Endometrial microvascular endothelial cells (primary cell): Measurements from ENCODE around the gene ATP11A. TPM values are rescaled to one million over a fixed set of nuclear protein-coding genes. Genes with fewer than 3 reads are reported as not detected.

Experiments used
- in situ Hi-C: cut with HindIII; loops from 2 replicates; pipeline ENCODE4 v1.10.0; 2017; ENCODE audit warnings: low sequenced_read_pairs, low pct_unique_long_range_greater_than_20kb; ENCODE audit errors: inconsistent ontology term
- total RNA-seq: library from RNA; depleted of rRNA; stranded (reverse); fragments of >200 nt; gene quantifications from one replicate; pipeline ENCODE4 v1.2.3, GENCODE V29; 2015; ENCODE audit errors: inconsistent ontology term

Gene ATP11A
- 45.8 TPM for total RNA-seq

DNA sequence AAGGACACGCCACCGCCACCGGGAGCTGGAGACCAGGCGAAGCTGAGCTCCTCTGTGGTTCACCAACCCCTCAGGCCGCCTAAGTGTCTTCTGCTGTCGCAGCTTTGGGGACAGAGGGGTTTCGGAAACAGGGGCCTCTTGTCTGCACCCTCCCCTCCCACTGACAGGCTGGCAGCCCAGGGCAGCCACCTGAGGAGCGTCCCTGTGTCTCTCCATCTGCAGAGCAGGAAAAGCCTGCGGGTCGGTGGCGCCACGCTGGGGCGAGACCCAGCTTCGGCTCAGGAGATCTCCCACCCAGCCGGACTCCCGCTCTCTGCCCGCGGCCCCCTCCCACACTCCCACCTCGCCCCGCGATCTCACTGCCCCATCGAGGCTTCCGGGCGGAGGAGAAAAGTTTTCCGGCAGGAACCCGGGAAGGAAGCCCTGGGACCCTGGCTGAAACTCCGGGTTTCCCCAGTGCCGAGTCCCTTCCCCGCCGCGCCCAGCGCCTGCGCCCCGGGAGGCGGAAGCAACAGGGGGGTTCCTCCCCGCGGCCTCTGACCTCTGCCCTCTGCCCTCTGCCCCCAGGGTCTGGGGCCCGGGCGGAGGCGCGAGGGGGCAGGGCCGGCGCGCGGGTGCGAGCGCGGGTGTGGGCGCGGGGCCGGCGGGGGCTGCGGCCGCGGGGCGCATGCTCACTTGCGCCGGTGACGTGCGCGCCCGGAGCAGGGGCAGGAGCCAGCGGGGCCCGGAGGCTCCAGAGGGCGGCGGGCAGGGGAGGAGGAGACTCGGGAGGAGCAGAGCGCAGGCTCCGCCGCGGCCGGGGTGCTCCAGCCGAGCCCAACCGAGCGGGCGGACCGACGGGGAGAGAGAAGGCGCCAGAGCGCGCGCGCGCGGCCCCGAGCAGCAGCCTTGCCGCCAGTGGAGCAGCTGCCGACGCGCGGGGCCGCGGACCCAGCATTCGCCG is at the start of gene ATP11A:
TSS of gene ATP11A (plus strand) at position 736 of the 943 bp plus-strand sequence. CDS start 379 bp downstream, outside the sequence.
- in situ Hi-C loops, result loop anchor here (5.0 kb wide), 1 partner anchor 38 kb away; no protein-coding TSS in a partner anchor

DNA sequence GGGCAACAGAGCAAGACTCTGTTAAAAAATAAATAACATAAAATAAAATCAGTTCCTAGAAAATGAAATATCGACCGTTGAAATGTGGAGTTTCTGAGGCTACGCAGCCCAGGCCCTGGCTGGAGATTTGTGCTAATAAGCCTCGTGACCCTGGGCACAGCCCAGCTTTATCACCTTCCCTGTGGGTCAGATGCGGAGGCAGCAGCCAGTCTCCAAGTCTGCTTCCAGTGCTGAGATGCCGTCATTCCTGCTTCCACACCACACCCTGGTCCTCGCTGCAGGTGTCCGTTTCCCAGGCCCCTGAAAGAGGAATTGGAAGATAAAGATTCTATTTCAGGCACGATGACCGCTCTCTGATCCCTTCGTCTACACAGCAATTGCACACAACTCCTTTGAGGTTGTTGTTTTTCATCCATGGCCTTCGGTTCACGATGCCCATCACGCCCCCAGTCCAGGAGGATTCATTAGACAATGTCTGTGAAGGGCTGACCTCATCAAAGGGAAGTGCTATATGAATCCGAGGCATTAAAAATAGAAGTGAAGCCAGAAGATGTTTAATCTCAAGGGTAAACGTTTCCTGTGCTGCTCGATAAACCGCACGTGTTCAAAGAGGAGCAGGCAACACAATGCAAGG is 48.3 kb upstream of the ATP11A start:
- in situ Hi-C loops, result no loop called here

DNA sequence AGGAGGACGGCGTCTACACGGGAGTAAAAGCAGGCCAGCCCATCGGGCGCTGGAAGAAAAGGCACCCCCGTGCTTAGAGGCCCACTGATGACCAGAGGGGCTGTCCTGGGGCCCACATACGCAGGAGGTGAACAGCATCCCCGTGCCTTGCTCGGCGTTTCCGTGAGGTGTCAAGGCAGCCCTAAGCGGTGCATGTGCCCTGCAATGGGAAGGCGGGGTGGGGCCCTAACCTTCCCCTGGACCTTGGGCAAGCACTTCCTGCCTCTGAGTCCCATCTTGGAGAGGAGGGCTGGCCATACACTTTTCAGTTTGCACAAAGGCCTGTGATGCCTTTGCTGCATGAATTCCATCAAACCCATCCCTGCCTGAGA is 47.8 kb upstream of the ATP11A start:
- in situ Hi-C loops, result no loop called here

DNA sequence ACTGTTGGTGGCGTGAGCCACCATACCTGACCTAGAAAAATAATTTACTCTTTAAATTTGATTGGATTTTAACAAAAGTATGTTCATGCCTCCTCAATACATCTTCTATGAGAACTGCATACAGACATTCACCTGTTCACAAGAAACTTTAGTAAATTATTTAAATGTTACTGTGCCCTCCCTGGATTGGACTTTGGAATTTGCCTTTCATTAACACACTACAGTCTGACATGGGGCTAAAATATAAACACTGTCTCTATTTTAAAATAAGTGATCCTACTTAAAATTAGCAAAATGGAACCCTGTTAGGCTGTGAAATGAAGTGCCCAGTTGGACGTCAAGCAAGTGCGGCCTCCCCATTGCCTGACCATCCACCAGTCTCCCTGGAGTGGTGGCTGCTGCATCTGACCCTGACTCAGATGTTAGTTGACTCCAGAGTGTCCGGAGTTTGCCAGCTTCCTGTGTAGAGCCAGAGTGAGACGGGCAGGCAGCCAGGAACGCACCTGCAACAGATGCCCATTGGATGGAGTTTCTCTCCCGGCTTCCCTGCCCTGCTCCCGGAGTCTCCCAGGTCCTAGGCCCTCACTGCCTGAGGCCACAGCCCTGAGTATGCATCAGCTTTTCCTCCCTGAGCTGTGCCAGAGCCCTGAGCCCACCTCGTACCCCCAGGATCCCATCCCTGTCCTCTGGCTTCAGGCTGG is 45.9 kb upstream of the ATP11A start:
- in situ Hi-C loops, result no loop called here

DNA sequence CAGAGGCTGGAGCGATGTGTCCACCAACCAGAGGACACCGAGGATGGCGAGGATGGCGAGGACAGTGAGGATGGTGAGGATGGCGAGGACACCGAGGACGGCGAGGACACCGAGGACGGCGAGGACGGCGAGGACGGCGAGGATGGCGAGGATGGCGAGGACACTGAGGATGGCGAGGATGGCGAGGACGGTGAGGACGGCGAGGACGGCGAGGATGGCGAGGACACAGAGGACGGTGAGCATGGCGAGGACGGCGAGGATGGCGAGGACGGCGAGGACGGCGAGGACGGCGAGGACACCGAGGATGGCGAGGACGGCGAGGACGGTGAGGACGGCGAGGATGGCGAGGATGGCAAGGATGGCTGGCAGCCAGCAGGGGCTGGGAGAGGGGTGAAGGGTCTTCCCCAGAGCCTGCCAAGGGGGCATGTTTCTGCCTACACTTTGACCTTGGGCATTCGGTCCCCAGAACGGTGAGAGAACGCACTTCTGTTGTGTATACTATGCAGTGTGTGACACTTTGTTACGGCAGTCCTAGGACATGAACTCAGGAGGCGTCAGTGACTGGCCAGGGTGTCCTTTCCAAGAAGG is 44.4 kb upstream of the ATP11A start:
- in situ Hi-C loops, result no loop called here

DNA sequence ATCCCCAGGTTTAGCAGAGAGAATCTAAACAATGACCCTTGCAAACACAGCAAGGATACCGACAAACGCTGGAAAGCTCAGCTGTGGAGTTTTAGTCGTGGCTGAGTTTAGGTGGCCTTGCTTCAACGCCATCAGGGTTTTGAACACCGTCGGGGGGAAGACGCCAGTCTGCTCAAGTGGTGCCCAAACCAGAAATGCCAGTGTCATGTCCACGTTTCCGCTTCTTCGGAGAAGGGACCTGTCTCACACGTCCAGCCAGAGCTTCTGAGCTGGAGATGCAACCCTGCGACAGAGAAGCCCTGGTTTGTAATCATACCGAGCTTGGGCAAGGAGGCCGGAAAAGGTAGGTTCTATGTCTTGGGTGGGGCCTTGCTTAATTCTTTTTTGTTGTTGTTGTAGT is 42.6 kb upstream of the ATP11A start:
- in situ Hi-C loops, result no loop called here

DNA sequence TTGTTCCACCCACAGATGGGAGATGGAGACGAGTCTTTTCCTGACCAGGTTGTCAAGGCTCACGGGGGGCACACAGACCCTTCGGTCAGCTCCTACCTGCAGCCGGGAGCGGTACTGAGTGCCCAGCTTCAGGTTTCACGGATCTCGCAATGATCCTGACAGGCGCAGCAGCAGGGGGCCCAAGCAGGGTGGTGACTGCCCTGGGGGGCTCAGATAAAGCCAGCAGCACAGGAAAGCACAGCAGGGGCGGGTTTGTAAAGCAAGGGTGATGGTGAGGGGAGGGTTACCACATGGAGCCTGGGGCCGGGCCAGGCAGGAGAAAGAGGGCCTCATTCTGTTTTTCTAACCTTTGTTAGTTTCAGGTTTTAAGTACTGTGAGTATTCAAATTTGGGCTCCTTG is 41.7 kb upstream of the ATP11A start:
- in situ Hi-C loops, result no loop called here

DNA sequence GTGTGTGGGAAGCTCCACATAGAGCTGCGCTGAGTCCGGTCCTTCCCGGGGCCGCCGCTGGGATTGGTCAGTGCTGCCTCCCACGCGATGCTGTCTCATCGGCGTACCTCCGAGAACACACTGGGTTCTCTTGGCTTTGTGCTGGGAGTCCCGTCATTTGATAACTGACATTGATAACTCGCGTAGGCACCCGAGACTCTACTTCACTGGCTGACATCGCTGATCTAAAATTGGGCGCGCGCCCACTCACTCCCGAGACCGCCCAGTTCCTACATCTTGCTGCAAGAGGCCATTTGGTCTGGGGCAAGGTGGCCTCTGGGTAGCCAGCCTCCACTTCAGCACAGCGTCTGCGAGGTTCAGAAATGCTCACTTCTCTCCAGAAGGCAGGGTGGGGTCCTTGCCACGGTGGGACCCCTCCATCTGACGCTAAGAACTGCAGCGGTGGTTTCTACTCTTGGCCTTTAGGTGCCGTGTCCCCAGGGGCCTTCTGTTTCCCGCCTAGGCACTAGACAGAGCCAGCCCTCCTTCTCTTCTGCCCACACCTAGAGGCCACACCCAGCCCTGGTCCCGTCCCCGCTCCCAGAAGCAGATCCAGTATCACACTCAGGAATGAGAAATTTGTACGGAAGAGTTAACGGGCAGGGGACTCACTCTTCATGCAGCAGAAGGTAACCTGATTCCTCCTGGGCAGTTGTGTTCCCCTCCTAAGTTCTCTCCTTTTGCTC is 40.7 kb upstream of the ATP11A start:
- in situ Hi-C loops, result no loop called here

DNA sequence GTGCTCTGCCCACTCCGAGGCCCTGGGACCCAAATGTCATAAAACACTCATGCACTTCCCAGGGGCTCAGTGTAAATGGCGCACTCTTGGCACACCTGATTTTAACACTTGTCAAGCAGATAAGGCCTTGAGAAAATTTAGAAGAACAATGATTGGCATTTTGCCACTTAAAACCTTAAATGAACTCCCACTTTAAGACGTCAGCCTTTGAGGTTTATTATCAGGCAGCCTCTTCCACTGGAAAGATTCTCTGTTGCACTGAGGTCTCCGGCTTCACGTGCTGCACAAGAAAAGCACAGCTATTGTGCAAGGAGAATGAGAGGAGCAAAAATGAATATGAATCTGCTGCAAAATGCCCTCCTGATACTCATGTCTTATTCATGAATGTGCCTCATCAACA is 38.5 kb upstream of the ATP11A start:
- in situ Hi-C loops, result no loop called here

DNA sequence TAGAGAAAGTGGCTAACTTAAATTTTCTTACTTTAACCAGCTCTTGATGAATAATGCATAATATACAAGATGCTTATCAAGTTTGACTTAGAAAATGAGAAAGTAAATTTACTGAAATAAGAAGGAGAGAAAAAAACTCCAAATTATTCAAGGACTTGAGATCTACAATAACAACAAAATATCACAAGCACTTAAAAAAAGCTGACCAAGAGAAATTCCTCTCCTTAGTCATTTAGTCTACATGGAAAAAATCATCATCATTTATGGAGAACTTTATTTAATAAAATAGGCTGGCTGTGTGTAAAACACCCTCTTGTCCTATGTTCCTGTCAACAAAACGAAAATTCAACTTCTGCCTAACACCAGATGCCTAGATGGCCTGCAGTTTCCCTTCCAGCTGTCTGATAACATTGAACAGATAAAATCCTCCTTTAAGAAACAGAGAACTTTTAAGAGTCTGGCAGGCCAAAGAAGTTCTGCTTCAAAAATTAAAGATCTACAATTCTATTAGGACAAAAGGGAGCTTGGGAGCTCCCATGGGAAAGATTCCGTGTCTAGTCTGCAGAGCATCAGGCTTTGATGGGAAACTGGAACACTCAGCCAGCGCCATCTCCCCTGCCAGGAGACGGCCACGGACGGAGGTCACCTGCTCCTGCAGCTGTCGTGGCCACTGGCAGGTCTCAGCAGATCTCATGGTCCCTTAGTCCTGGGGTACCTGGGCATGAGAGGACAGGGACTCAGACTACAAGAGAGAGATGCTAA is 37.9 kb upstream of the ATP11A start:
- in situ Hi-C loops, result no loop called here

DNA sequence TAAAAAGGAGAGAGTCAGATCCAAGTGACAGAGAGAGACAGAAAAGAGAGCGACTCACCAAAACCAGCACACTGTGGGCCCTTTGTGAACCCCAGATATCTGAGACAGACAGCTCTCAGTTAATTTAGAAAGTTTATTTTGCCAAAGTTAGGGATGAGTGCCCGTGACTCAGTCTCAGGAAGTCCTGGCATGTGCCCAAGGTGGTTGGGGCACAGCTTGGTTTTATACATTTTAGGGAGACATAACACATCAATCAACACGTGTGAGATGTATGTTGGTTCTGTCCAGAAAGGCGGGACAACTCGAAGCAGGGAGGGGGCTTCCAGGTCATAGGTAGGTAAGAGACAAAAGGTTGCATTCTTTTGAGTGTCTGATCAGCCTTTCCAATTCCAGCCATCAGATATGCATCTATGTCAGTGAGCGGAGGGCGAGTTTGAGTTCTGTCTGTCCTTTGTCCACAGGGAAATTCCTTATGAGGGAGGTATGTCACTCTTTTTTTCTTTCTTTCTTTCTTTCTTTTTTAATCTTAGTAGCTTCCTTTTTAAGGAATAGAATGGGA is 37.2 kb upstream of the ATP11A start:
- in situ Hi-C loops, result no loop called here

DNA sequence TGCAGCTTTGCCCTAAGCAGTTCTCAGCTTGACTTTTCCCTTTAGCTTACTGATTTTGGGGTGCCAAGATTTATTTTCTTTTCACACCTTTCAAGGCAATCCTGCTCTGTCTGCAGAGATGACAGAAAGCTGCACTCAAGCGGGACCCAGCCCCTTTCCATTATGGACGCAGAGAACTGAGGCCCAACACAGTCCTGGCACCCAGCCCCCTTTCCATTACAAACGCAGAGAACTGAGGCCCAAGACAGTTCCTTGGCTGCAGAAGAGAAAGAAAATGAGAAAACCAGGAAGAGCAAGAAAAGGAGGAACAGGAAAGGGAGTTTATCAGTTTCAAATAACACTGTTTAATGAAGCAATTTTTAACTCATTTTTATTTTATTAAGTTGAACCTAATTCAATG is 36.8 kb upstream of the ATP11A start:
- in situ Hi-C loops, result no loop called here

DNA sequence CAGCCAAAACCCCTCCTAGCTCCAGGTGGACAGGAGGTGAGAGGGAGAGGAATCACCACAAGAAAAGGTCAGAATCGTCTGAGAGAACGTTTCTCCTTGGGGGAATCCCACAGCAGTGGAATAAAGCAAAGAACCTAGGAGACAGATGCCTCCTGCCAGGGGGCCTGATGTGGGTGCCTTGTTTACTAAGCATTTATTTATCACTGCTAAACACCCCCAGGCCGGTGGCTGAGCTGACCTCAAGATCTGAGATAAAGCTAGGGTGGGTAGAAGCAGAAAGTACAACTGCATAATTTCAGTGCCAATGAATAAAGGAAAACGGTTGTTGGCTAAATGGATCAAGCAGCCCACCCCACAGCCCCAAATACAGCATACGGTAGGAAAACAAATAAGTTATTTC is 33.9 kb upstream of the ATP11A start:
- in situ Hi-C loops, result no loop called here

DNA sequence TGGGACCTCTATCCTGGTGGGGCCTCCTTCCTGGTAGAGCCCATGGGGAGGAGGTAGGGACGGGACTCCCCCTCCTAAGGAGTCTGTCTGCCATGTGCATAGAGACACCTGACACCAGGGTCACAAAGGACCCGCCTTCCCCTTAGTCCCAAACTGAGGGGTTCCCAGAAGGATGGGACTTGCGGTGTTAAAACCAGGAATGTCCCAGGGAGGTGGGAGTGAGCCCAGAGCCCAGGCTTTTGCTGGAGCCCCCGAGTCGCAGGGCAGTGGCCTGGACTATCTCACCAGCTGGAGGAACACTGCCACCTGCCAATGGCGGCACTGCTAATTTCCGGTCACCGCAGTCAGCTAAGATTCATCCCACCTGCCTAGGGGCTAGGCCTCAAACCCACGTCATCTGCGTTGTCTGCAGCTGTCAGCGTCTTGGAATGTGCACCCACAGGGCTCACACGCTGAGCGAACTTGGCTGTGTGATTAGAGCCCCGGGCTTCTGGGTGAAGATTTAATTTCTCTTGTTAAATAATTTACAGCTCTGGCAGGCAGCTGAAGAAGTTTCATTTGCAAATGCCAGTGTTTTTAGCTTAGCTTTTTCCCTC is 31.9 kb upstream of the ATP11A start:
- in situ Hi-C loops, result no loop called here

DNA sequence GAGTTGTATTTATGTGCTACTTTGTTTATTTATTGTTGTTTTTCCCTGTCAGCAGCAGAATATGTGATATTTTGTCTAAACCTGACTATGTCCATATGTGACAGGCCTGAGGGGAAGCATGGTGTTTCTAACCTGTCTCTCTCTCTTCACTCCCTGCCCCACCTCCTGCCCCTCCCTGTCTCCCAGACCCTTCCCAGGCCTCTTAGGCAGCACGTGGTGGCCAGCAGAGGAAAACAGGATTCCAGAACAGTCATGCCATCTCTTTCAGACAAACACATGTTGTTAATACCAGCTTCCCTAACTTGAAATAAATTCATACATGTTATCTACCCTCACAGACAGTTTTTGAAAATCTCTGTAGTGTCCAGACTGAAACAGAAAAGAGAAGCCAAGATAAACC is 31.0 kb upstream of the ATP11A start:
- in situ Hi-C loops, result no loop called here

DNA sequence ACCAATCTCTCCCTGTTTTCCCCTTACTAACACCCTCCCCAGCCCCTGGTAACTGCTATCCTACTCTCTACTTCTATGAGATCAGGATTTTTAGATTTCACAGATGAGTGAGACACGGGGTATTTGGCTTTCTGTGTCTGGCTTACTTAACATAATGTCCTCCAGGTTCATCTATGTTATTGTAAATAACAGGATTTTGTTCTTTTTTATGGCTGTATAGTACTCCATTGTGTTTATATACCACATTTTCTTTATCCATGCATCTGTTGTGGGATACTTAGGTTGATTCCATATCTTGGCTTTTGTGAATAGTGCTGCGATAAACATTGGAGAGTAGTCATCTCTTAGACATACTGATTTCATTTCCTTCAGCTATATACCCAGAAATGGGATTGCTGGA is 28.5 kb upstream of the ATP11A start:
- in situ Hi-C loops, result no loop called here

DNA sequence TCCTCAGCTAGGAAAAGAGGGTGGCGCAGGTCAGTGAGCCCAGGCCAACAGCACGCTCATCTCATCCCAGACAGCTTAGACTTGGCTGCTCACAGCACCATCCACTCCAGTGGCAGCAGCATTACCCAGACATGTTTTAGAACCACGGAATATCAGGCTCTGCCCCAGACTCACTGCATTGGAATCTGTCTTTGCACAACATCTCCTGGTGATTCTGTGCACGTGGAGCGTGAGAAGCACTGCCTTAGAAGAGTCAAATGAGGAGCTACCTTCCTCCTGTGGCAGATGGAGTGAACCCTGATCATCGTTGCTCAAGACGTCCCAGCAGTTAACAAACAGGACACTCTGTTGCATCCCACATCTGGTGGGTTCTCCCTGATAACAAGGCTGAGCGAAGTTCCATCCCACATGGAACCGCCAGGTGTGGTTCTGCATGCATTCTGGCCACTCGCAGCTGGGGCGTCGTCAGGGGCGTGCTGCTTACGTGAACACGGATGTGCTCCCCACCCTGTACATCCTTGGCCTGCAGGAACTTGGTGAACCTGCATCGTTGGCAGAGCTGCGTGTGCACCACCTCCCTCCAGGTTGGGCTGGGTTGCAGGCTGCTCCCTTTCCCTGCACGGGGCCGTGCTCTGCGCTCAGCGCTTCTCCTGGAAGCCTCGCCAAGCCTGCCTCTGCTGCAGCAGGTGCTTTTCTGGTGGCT is 25.2 kb upstream of the ATP11A start:
- in situ Hi-C loops, result no loop called here
